NB4 (cell line): ENCODE results near the gene KBTBD13.
"Not testable (repeated sequence)": the region's sequence is repeated elsewhere in the genome, so short reads cannot be mapped to it uniquely, and the experiment has no call there.

Experiments used
- DNase-seq: peaks from one replicate; pipeline ENCODE4 v3.0.0; 2010; ENCODE audit warnings: low read depth
- H3K4me3 ChIP-seq: one replicate; pipeline ENCODE4 v1.5.1; 2011; ENCODE audit warnings: mild to moderate bottlenecking, low read depth, low read length, moderate library complexity
- MYC ChIP-seq: IDR thresholded peaks from 2 replicates; pipeline ENCODE4 v1.6.1; 2011; ENCODE audit warnings: low read depth, low read length
- POLR2A ChIP-seq: IDR thresholded peaks from 2 replicates; pipeline ENCODE4 v1.6.1; 2011; ENCODE audit warnings: mild to moderate bottlenecking; ENCODE audit not compliant: insufficient read length; ENCODE audit errors: extremely low read depth
- TF ChIP-seq, protein P1 (sequence below): IDR thresholded peaks from 2 replicates; pipeline ENCODE4 v1.6.1; 2011; ENCODE audit warnings: low read depth, low read length
- TF ChIP-seq, protein P2 (sequence below): IDR thresholded peaks from one replicate; pipeline ENCODE4 v1.5.1; 2012; ENCODE audit warnings: low read depth, low read length

The KBTBD13 gene

DNA sequence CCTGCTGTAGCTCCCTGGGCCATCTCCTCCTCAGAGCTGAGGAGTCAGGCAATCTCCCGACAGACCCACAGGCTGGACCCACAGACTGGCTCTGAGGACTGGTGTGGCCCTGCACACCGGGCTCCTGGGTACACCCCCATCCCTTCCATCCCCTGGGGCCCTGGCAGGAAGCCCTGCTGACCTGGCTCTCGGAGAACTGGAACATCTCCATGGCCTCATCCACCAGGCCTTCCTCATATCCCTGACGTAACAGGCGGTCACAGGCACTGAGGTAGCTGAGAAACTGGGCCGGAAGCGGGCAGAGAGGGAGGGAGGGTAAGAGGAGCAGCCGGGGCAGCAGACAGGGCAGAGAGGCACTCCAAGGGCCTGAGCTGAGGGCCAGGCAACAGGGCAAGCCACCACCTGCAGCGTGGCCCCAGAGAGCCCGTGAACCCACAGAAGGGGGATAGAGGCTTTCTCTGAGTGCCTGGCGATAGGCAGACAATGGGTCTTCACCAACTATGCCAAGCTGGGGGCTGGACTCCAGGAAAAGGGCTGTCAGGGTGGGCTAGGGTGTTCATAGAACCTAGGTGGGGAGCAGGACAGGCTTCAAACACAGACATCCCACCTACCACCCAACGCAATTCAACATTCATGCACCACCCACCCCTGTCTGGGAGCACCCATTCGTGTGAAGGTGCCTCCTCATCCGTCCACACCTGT, 17.9 kb downstream of the KBTBD13 start:
- no peak for DNase-seq
- H3K4me3 ChIP-seq = no peak overlapping the region
- TF ChIP-seq, protein P1, sequence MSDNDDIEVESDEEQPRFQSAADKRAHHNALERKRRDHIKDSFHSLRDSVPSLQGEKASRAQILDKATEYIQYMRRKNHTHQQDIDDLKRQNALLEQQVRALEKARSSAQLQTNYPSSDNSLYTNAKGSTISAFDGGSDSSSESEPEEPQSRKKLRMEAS = no peak

DNA sequence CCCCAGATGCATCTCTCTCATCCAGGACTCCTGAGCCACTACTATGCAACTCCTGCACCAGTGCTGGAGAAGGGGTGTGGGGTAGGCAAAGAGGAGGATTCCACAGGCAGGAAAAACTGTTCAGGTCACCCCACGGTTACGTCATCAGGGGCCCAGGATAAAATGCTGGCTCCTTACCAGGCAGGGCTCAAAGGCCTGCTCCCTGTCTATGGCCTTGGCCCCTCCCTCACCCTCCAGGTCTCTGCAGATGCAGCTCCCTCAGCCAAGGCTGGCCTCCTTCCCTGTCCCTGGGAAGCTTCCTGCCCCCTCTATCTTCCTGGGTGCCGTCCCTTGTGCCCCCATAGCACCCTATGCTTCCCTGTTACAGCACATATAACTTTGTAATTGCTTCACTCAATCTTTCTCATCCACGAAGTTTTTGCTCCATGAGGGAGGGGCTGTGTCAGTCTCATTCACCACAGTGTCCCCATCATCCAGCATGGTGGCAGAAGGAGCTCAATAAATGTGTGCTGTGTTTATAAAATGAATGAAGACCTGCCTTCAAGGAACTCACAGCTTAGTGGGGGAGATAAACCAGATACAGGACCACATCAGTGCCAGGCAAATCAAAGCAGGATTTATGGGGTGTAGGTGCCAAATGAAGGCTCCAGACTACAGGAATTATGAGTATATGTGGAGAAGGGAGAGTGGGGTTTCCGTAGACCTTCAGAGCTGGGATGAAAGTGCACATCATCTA, 18.6 kb downstream of the KBTBD13 start:
- H3K4me3 ChIP-seq = no peak overlapping the region
- TF ChIP-seq MYC = no peak
- TF ChIP-seq, protein P1 = no peak
- TF ChIP-seq, protein P2, sequence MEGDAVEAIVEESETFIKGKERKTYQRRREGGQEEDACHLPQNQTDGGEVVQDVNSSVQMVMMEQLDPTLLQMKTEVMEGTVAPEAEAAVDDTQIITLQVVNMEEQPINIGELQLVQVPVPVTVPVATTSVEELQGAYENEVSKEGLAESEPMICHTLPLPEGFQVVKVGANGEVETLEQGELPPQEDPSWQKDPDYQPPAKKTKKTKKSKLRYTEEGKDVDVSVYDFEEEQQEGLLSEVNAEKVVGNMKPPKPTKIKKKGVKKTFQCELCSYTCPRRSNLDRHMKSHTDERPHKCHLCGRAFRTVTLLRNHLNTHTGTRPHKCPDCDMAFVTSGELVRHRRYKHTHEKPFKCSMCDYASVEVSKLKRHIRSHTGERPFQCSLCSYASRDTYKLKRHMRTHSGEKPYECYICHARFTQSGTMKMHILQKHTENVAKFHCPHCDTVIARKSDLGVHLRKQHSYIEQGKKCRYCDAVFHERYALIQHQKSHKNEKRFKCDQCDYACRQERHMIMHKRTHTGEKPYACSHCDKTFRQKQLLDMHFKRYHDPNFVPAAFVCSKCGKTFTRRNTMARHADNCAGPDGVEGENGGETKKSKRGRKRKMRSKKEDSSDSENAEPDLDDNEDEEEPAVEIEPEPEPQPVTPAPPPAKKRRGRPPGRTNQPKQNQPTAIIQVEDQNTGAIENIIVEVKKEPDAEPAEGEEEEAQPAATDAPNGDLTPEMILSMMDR = no peak
- no peak for TF ChIP-seq POLR2A
- no peak for DNase-seq

DNA sequence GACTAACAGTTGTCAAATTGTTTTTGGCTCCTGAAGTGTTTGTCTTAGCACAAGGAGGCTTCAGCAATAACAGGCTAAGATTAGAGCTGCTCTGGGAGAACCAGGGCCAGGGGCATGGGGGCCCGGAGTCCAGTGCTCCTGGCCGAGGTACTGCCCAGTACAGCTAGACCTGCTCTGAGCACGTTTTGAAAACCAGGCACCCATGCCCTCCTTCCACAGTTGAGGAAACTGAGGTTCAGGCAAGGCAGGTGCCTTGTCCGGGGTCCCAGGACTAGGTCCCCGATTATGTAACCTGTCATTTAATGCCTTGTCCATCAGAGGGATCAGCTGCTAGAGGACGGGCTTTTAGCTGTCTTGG, 19.2 kb downstream of the KBTBD13 start:
- DNase-seq = no peak
- TF ChIP-seq, protein P2 = no peak
- TF ChIP-seq, protein P1 = no peak
- no peak for TF ChIP-seq POLR2A
- TF ChIP-seq MYC = no peak
- H3K4me3 ChIP-seq = no peak overlapping the region

DNA sequence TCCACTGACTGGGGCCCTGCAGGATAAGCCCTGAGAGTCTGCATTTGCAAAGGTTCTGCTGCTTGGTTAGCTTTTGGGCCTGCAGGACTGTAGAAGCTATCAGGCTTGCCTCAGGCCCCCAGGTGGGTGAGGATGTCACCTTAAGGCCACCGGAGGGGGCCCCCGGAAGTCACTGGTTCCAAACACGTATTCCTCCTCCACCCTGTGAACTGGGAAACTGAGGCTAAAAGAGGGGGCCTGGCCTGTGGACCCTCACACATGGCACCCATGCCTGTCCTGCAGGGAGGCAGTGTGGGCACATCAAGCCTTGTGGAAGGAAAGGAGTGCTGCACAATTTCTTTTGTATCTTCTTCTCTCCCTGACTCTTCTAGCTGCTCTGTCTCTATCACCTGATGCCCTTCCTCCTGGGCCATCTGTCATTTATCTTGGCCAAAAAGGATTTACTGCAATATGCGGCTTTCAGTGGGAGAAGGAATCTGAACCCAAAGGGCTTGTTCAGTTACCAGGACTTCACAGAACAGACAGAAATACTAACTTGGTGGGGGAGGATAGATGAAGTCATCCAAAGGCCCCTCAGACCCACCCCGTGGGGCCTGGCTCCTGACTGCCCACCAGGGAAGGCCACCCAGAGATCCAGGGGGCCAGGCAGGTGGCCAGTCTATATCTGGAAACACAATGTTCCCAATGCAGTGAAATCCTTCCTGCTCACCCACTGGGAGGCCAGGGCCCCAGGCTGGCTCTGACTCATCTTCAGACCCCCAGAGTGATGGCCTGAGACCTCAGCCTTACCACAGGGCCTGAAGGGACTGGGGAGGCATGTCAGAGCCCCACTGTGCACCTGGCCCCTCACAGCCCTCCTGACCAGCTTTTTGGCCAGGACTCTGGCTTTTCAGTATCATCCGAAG, 20.2 kb downstream of the KBTBD13 start:
- no peak overlapping the region for H3K4me3 ChIP-seq
- no peak for DNase-seq
- TF ChIP-seq MYC (no peak), POLR2A (no peak)
- TF ChIP-seq, protein P1 = no peak
- TF ChIP-seq, protein P2 = no peak

DNA sequence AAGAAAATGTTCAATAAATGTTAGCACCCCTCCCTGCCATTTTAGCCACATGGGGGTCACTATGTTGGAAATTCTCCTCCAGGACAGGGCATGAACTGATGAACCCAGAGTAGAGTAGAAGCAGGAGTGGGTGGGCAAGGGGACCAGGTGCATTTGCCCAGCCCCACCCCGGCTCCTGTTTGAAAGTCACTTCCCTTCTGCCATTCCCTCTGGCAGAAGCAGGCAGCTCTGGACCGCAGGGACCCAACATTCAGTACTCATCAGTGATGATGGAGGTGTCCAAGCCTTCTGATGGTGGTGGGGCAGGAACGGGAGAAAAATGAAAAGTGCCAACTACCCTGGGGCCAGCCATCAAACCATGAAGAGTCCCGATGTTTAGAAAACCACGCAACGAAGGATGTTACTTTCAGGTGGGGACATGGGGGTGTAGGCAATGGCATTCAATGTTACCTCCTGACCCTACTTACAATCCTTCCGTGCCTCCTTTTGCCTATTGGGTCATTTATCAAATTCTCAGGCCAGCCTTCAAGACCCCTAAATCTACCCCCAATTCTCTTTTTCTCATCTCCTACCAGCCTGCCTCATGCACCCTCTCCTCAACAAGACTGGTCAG, 21.2 kb downstream of the KBTBD13 start:
- DNase-seq = no peak
- H3K4me3 ChIP-seq = no peak overlapping the region
- TF ChIP-seq, protein P1 = no peak

DNA sequence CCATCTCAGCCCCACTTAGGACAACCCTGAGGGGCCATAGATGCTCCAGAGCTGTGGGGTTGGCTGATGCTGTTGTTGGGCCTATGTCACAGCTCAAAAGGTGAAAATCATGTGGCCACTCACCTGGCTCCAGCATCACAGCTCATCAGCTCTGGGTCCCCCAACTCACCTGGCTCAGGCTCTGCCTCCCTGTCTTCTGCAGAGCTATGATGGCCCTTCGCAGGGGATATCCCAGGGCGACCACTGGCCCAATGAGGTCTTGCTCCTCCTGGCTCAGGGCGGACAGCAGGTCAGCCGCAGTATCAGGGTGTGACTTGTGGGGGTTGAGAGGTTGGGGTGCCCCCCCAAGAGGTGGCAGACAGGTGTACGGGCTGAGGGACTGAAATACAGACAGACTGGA, 22.8 kb downstream of the KBTBD13 start:
- TF ChIP-seq, protein P1 = no peak
- TF ChIP-seq POLR2A = no peak
- TF ChIP-seq, protein P2 = no peak
- no peak for TF ChIP-seq MYC
- H3K4me3 ChIP-seq = no peak overlapping the region
- no peak for DNase-seq

DNA sequence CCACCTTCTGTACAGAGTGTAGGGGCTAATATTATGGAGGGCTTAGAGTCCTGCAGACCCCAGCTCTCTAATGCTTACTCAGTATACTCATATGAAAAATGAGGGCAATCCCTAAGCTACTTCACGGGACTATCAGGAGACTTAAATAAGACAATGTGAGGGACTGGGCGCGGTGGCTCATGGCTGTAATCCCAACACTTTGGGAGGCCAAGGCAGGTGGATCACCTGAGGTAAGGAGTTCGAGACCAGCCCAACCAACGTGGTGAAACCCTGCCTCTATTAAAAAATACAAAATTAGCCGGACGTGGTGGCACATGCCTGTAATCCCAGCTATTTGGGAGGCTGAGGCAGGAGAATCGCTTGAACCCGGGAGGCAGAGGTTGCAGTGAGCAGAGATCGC, 23.3 kb downstream of the KBTBD13 start:
- not testable (repeated sequence) for H3K4me3 ChIP-seq, DNase-seq
